ENCODE measurements around the gene TBX10. TPM values are rescaled to one million over a fixed set of nuclear protein-coding genes. Genes with fewer than 3 reads are reported as not detected.

Gene TBX10
- total RNA-seq, 1 experiment from 2014 or later, result not detected

- Histone ChIP-seq H2BK20ac (ENCODE audit: low read depth, low read length, poor library complexity, severe bottlenecking) (no peak overlapping the region), H2BK12ac (ENCODE audit: insufficient read length, low read depth, low read length) (no peak overlapping the region), H2BK15ac (ENCODE audit: low read depth, low read length) (no peak overlapping the region), H3K9ac (ENCODE audit: extremely low read depth, insufficient read length, low read length) (no peak overlapping the region), H3T11ph (ENCODE audit: low read length) (no peak overlapping the region), H3K56ac (ENCODE audit: insufficient read length, low read depth, low read length) (no peak overlapping the region), H2BK120ac (ENCODE audit: low read depth, low read length, poor library complexity, severe bottlenecking) (no peak overlapping the region), H3K23me2 (ENCODE audit: insufficient read length, low read depth, low read length, poor library complexity, severe bottlenecking) (peaks cover 9% of the 10 kb centered on the region), H2AK5ac (ENCODE audit: insufficient read length, low read length) (no peak overlapping the region), H4K8ac (replicated peaks; ENCODE audit: insufficient read length, low read depth, low read length) (no peak overlapping the region), H3K4me2 (ENCODE audit: insufficient read depth, insufficient read length, low read length) (no peak overlapping the region), H3K18ac (ENCODE audit: insufficient read length, low read depth, low read length) (no peak overlapping the region), H2BK5ac (ENCODE audit: insufficient read length, low read length) (no peak overlapping the region), H4K5ac (ENCODE audit: insufficient read length, low read depth, low read length) (no peak overlapping the region), H3K4me1 (ENCODE audit: insufficient read depth, low read length) (no peaks in the 10 kb centered on the region), H3K79me2 (ENCODE audit: insufficient read depth, low read length) (no peaks in the 10 kb centered on the region), H3K27ac (ENCODE audit: insufficient read length, low read depth, low read length) (no peak overlapping the region), H3K79me1 (ENCODE audit: insufficient read depth, low read depth, low read length, poor library complexity, severe bottlenecking) (no peaks in the 10 kb centered on the region), H3K14ac (ENCODE audit: insufficient read depth, low read length) (no peak overlapping the region), H2AFZ (ENCODE audit: low read length) (no peak overlapping the region), H4K20me1 (ENCODE audit: control insufficient read depth, insufficient read depth, insufficient read length) (no peaks in the 10 kb centered on the region), H4K91ac (ENCODE audit: insufficient read length, low read depth, low read length) (no peak overlapping the region), H3K9me3 (ENCODE audit: control insufficient read depth, low read depth, low read length) (no peaks in the 10 kb centered on the region), H3K4ac (ENCODE audit: low read depth, low read length) (no peak overlapping the region), H3K23ac (ENCODE audit: insufficient read length, low read depth, low read length) (no peak overlapping the region), H3K27me3 (ENCODE audit: insufficient read depth, low read length) (no peaks in the 10 kb centered on the region)
- TF ChIP-seq CTCF (conservative IDR thresholded peaks at IDR 0.05), result no peak
- Mint-ChIP-seq H3K4me3 (peak overlapping the region; percentile 6 to 95), H3K27me3 (ENCODE audit: low read depth) (peaks cover 11% of the 10 kb centered on the region), H3K36me3 (ENCODE audit: insufficient read depth in 1 of 3, low read depth in 3 of 3) (peaks cover 13 to 24% (median 19%) of the 10 kb centered on the region in 3 experiments), H3K9me3 (peaks cover 7 to 11% of the 10 kb centered on the region in 2 experiments), H3K27ac (no peak overlapping the region), H3K4me1 (peaks cover 38 to 43% of the 10 kb centered on the region in 2 experiments)
- DNase-seq, result no peak
- WGBS (ENCODE audit: extremely low coverage, insufficient read length, low lambda C conversion rate), result no CpG with 5 or more reads among the region's 11 CpGs
Observed at GRCh38 chr11:67605231-67606011, 34.1 kb downstream of the TBX10 start.

Data from H9 (cell line).